HL-60/S4 treated with retinoic acid at 250 ng/mL for 4 days and 3 days (cell line): ENCODE data around the gene DCC.

Source experiments
- in situ Hi-C: fragments of 300-500 bp; cut with MboI; formaldehyde crosslinking; loops from 2 replicates; pipeline ENCODE4 v1.7.0; 2022; ENCODE audit warnings: low sequenced_read_pairs

The DCC gene

DNA sequence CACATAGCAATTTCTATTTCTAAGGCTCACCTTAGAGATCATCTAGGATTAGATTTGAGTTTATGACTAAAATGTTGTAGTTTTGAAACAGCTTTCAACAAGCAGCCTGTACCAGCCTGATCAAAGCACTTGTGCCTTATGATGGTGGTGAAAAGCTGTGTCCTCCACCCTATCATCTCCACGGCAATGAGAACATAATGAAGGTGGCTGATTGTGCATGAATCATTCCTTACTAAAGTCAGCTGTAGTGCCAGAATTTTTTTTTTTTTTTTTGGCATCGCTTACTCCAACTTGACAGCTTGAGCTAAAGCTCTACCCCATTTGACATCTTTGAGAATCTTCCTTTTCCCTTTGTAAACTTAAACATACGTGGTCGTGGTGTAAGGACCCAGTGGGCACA lies 86.0 kb downstream of the DCC start:
- in situ Hi-C loops = no loop called here

GRCh38 chr18:52426462-52426861 lies 86.5 kb downstream of the DCC start:
- in situ Hi-C loops = no loop called here

DNA sequence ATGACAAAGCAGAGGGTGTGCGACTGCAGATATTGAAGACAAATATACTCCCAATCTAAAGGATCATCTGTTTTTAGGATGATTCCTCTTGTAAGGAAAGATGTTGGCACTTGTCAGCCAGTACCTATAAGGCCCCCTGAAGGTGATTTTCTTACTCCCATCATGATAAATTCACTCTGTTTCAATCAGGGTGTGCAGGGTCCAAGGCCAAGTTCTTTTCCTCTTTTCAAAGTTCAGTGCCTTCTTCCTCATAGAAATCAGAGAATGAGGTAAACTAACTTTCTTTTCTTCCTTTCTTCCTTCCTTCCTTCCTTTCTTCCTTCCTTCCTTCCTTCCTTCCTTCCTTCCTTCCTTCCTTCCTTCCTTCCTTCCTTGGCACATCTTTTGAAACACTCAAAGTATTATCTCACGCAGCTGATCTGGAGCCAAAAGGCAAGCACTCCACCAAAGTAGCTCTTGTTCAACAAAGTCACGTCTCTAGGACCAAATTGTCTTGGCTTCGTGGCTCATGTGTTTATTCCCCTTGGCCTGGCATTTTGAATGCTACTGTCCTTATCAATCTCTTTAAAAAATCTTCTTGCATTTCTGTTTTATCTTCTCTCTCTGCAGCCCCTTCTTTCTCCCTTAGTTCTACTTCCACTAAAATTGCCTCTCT lies 87.7 kb downstream of the DCC start:
- in situ Hi-C loops = no loop called here

DNA sequence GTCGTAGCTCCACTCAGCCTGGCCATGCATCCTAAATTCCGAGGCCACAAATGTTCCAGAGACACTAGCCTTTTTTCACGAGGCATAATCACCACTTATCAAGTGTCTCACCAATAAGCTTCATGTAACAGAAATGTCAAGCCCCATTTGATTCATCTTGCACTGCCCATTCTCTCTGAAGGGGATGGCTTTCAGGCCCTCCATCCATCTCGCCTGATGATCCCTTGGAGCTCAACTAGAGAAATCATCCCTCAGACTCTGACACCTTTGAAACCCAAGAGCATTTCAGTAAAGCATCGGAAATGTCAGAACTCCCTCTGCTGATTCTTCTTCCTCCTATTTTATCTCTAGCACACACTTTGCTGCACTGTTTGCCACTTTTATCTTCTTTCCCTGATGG lies 91.7 kb downstream of the DCC start:
- in situ Hi-C loops = no loop called here

DNA sequence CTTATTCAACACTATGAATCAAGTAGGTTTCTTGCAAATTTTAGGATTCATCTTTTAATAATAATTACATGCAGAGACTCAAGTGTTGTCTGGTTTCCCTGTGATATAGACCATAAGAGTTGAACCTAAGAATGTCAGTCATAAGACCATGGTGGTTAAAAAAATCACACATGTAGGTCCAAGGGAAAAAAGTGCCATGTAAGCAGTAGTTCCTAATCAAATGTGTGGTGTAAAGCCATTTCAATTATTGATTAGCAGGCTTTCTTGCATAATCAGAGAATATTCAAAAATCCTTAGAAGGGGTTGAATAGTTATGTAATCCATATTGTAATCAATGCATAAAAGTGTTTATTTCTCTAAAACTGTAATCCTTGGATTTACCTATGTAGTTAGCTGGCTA lies 93.8 kb downstream of the DCC start:
- in situ Hi-C loops = no loop called here

DNA sequence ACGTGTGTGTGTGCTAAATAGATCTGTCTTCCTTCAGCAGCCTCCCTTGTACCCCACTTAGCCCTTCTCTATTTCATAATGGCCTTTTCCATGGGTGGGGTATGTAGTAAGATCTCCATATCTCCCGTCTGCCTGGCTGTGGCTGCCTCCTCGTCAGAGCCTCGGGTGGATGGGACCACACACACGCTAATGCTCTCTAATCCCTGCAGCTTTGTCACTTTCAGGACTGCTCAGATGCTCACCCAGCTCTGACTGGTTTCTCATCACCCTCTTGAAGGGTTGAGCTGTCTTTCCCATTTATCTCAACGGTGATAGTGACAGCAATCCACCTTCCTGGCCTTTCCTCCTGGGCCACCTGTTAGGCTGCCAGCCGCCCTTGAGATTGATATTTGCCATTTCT lies 95.3 kb downstream of the DCC start:
- in situ Hi-C loops = no loop called here

DNA sequence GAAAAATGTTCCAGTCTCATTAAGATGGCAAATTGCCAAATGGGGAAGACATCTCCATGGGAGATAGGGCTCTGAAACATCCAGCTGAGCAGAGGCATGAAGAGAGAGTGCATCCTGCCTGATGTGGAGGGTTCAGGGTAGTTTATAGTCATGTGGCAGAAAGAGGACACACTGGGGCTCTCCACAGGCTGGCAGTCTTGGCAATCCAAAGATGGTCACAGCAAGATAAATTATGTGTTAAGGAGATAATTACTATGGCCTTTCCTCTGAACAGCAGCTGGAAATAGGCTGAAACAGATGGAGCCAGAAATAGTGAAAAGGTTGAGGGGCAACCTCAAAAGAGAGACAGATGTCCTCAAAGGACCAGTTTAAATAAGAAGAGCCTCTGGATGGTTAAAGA lies 97.2 kb downstream of the DCC start:
- in situ Hi-C loops = no loop called here

DNA sequence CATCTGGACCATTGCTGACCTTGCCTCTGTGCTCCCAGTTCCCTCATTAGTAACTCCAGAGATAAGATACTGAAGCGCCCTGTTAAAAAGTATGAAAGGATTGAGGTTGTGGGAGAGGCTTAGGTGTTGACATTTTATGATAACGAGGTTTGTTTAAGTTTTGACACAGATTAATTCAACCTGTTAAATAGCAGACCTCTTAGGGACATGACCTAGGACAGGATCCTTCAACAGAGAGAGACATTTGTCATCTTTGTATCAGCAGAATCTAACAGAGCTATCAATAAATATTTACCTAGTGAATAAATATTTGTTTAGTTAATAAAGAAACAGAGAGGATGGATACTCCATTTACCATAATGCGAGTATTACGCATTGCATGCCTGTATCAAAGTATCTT lies 99.5 kb downstream of the DCC start:
- in situ Hi-C loops = no loop called here

- in situ Hi-C loops = no loop called here
Measured at GRCh38 chr18:52441794-52442193, 101.8 kb downstream of the DCC start.

DNA sequence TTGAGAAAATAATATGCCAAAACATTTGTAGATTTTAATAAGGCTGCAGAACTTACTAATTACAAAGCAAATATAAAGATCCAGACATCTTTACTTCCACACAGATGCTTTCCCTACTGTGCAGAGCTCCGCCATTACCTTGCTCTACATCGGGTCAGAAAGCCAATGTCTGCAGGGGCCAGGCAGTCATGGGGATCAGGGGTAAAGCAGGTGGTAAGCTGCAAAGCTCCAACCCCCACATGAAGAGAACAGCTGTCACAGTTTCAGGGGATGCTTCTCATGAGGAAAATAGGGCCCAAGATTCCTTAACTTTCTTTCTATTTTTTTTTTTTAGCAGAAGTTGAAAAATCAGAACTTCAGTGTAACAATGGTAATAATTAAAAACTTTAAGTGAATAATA lies 102.7 kb downstream of the DCC start:
- in situ Hi-C loops = no loop called here

DNA sequence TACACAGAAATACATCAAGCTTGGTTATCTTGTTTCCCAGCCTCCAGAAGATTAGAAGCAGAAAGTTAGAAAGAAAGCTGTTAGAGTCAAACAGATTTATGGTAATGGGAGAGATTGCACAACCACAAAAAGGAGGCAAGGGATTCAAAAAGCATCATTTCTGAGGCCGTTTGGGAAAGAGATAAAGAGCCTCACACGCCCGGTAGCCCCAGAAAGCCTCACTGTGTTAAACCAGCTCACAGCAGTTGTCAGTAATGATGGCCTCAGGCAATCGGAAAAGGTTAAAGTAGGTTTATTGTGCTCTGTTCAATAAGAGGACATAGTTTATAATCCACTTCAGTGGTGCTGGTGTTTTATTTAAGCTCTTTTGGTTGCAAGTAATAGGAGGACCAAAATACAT lies 111.3 kb downstream of the DCC start:
- in situ Hi-C loops = no loop called here

- in situ Hi-C loops = no loop called here
Measured at GRCh38 chr18:52451851-52452250, 111.9 kb downstream of the DCC start.

- in situ Hi-C loops = no loop called here
Measured at GRCh38 chr18:52452427-52452826, 112.4 kb downstream of the DCC start.

DNA sequence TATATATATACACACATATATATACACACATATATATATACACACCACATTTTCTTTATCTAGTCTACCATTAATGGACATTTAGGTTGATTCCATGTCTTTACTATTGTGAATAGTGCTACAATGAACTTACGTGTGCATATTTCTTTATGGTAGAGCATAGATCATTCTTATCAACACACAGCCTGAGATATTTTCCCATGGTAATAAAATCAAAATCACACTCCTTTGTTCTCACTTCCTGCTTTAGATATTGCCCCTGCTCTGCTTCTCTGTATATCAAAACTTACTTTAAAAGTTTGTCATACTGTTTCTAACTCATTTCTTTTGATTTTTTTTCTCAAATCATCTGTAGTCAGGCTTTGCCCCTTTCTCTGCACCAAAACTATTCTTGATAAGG lies 119.9 kb downstream of the DCC start:
- in situ Hi-C loops = no loop called here

DNA sequence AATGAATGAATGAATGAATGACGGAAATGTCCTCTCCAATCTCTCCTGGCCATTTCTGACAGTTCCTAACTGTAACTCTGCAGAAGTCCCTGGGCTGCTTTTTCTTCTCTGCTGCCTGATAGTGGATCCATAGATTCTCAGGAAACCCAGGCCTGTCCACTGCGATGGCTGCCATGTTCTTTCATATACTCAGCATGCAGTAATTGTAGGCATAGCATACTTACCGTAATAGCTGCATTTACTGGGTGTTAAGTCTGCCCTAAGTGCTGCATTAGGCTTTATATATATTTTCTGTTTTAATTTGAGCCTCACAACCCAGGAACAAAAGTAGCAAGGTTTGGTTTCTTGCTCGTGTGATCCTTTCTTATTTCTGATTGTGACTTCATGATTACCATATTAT lies 122.9 kb downstream of the DCC start:
- in situ Hi-C loops = no loop called here

GRCh38 chr18:52465391-52465790 lies 125.4 kb downstream of the DCC start:
- in situ Hi-C loops = no loop called here

GRCh38 chr18:52468496-52468895 lies 128.5 kb downstream of the DCC start:
- in situ Hi-C loops = no loop called here

GRCh38 chr18:52475325-52475724 lies 135.3 kb downstream of the DCC start:
- in situ Hi-C loops = no loop called here

DNA sequence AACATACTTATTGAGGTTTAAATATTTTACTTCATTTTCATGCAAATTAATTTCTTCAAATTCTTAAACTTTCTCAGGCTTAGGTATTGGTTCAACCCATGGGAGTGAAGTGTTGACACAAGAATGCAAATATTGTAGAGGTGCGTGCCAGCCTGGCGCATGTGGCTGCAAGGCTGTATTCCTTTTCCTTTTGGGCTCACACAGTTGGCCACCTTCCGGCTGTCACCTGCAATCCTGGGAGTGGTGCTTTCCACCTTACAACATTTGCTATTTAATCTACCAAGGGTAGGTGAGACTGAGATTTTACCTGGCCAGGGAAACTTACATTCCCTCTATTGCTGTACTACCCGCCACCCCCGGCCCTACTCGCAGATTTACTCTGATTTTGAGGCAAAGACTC lies 141.1 kb downstream of the DCC start:
- in situ Hi-C loops = no loop called here

- in situ Hi-C loops = no loop called here
Measured at GRCh38 chr18:52484977-52485376, 145.0 kb downstream of the DCC start.

GRCh38 chr18:52486052-52486451 lies 146.1 kb downstream of the DCC start:
- in situ Hi-C loops = no loop called here

DNA sequence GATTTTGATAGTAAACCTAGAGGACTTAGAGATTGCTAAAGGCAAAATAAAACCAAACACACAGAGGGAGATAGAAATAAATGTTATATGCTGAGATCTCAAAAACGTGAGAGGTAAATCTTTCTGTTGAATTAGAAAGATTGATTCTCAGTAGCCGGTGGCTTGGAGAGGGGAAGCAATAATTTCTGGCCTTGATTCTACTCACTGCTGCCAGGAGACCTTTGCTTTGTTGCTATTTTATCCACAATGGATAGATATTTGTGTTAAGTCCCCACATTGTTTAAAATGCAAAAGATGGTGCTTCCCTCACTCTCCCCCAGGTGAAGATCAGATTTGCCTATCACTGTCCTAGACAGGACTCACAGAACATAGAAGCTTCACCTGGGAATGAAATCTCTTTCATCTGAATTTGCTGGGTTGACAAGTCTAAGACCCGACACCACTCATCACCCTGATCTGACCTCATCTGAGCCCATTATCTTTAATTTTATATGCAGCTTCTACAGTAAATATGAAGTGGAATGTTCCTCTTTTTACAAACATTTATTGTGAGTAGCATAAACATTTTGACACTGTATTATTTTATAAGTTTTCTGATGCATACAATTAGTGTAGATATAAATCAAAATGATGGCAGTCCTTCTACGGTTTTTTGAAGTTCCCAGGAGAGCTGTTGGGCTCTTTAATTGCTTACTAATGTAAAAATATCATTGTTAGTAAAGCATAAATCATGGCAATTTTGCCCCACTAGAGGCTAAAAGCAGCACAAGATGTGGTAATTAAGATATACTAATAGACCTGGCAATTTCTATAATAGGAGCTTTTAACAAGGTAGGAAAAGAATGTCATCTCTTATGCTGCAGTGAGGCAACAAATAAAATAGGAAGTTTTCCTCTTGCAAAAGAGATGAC lies 149.7 kb downstream of the DCC start:
- in situ Hi-C loops = no loop called here
